GM12872 (cell line): ENCODE data around the gene ITPR2.

Experiments
- TF ChIP-seq, protein P1 (sequence below): IDR thresholded peaks from 3 replicates; pipeline ENCODE4 v1.5.1; 2011; ENCODE audit warnings: low read depth, mild to moderate bottlenecking, low read length, moderate library complexity; ENCODE audit not compliant: insufficient read depth

ITPR2 gene

DNA sequence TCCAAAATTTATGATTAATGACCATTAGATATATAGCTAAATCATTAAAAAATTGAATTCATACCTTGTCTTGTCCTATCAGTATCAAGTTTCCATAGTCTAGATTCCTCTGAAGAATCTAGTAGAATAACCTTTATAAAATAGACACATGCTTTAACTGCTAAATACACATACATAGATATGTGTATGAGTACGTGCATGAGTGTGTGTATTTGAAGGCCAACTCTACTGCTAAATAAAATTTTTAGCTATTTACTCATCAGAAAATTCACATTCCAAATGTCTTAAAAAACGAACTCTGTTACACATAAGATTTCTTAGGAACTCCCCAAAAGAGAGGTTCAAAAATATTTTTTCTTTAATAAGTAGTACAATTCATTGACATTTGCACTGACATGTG is 404.6 kb downstream of the ITPR2 start:
- TF ChIP-seq, protein P1, sequence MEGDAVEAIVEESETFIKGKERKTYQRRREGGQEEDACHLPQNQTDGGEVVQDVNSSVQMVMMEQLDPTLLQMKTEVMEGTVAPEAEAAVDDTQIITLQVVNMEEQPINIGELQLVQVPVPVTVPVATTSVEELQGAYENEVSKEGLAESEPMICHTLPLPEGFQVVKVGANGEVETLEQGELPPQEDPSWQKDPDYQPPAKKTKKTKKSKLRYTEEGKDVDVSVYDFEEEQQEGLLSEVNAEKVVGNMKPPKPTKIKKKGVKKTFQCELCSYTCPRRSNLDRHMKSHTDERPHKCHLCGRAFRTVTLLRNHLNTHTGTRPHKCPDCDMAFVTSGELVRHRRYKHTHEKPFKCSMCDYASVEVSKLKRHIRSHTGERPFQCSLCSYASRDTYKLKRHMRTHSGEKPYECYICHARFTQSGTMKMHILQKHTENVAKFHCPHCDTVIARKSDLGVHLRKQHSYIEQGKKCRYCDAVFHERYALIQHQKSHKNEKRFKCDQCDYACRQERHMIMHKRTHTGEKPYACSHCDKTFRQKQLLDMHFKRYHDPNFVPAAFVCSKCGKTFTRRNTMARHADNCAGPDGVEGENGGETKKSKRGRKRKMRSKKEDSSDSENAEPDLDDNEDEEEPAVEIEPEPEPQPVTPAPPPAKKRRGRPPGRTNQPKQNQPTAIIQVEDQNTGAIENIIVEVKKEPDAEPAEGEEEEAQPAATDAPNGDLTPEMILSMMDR: no peak

DNA sequence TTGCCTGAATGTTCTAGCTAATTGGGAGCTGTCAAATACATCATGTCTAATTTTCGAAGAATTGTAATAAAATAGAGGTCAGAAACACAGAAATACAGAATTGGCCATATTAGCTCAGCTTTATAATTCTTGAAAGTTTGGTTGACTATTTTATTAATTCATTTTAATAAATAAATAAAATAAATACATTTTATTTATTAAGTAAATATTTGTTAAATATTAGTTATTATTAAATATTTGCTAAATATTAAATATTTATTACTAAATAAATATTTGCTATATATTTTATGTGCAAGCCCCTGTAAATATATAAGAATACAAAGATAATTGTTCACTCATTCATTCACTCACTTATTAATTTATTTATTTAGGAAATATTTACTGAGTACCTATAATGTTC is 406.3 kb downstream of the ITPR2 start:
- TF ChIP-seq, protein P1: no peak

DNA sequence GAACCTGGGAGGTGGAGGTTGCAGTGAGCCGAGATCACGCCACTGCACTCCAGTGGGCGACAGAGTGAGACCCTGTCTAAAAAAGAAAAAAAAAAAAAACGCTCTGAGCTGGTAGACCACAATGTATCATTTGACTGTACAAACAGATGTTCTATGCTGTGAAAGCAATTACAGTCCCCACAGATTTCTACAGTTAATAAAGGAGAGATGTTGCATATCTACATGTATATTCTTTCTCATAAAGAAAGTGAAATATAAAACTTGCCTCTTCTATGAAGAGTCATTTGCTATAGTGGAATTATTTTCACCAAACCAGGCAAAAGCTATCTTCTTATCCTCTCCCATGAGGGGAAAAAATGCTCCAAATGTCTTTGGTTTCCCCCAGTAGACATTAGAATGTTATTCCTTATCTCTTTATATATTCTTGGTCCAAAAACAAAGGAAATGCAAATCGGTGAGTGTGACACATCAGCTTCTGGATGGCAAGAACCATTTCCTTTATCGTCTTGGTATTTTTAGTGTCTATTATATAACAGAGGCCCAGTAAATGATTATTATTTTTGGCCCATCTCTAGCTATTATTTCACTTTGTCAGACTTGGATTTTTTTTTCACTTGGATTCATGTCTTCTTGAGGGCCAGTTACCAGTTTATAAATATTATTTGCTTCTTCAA is 407.3 kb downstream of the ITPR2 start:
- TF ChIP-seq, protein P1: no peak

DNA sequence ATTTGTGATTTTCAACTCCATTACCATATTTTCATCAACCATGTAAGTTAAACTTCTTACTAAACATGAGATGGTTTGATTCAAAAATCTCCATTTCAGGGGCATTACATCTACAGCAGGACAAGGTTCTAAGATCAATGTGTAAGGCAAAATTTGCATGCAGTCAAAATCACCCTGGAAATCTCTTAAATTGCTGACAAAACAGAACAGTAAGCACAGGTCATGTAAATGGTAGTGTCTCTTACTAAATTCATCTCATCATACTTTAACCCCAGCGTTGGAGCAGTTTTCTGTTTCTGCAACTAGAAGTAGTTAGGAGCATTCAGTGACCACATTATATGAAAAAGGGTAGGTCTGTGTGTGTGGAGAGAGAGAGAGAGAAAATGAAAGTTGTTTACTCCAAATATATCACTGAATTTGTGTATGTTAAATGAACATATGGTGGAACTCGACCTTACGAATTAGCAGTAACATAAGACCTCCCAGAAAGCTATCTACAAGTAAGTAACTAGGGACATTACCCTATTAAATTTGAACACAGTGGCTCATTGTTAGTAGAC is 410.1 kb downstream of the ITPR2 start:
- TF ChIP-seq, protein P1: no peak

DNA sequence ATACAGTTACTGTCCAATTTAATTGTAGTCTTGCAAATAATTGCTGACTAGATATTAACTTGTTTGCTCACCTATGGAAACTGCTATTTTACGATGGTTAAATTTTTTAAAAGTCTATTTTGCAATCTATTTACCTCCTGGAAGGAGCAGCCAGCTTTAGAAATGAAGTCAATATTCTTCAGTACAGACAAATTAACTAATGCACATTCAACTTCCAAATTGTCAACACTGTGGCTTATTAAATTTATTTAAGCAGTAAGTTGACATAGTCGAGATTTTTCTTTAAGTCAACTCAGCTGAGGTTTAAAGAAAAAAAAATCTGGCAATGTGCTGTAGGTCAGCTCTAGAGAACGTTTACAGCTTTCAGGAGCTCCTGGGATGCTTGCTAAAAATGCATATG is 416.4 kb downstream of the ITPR2 start:
- TF ChIP-seq, protein P1: no peak

DNA sequence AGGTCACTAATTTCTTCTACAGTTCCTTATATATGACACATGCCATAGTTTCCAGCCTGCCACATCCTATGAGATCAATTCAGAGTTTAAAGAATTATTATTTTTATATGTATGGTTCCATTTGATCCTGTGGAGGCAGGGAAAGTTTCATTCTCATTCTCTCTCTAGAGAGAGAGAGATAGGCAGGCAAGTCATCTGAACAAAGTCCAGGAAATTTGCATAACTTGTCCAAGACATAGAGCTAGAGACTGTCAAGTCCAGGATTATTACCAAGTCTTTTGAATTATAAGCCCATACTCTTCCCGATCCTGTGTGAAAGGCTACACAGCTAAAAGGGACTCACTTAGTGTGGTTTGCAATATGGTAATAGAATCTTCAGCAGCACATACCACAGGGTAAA is 422.3 kb downstream of the ITPR2 start:
- TF ChIP-seq, protein P1: no peak

DNA sequence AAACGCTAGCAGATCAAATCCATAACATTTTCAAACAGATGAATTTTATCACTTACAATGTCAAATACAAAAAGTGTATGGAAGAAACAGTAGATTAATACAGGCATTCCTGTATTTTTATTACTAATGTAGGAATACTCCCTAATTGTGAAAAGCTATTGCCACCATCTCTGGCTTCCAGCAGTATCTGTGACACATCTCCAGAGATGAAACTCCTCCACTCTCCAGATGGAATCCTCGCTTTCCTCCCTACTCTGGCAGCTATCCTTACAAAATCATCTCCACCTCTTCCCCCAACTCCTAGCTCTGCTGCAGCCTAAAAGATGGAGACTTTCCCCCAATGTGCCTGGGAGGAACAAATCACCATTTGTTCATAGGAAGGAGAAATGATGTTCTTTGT is 426.2 kb downstream of the ITPR2 start:
- TF ChIP-seq, protein P1: no peak

DNA sequence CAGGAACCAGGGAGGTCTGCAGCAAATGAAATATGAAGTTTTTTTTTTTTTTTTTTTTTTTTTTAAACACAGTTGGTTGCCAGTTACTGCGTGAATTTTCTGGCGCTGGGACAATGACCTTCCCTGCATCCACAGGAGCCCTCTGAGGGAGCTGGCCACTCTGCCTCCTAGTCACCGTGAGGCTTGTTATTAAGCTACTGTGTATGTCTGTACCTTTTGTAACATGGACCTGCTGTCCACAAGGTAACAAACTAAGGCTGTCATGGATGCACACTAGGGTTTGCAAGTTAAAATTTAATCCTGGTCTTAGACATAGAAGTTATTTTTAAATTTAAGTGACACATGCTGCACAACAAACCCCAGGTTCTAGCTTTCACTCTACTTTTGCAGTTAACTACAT is 426.6 kb downstream of the ITPR2 start:
- TF ChIP-seq, protein P1: no peak
